T-helper 2 cell (primary cell): ENCODE measurements around the gene OR13C5.
"Not testable (repeated sequence)": the region's sequence is repeated elsewhere in the genome, so short reads cannot be mapped to it uniquely, and the experiment has no call there.

Experiments used
- DNase-seq, 5 experiments: peaks; one replicate each; pipeline versions ENCODE4 v3.0.0 to v3.0.0-alpha.2; 2012 to 2022
- total RNA-seq, 2 donors: gene quantifications; one replicate each; lab custom pipeline; 2026; lab: John Stamatoyannopoulos, UW

OR13C5 gene
- 0 to 0.13 reads per million in 2 donors for total RNA-seq

GRCh38 chr9:104599313-104599712 is at the start of gene OR13C5:
OR13C5 (minus strand) TSS chr9:104599413; CDS start chr9:104599413, 0 bp downstream.
- DNase-seq: not testable (repeated sequence)

DNA sequence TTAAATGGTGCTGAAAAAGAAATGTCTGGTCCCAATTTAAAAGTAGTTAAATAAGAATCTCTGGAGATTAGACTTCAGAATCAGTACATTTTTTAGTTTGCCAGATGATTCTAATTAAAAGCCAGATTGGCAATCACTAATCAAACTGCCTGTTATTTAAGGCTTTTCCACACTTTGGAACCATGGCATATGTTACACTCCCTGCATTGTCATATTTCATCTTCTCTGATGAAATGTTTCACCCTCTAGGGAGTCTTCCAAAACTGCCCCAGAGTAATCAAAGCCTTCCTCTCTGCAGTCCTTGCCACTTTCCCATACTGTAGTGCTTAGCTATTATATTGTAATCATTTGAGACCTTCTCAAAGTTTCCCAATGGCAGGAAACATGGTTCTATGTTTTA is 36.2 kb upstream of the OR13C5 start:
- no peak for DNase-seq

- DNase-seq: no peak
Observed at GRCh38 chr9:104633976-104634520, 34.8 kb upstream of the OR13C5 start.

- not testable (repeated sequence) for DNase-seq
Observed at GRCh38 chr9:104625964-104626363, 26.8 kb upstream of the OR13C5 start.

- no peak for DNase-seq
Observed at GRCh38 chr9:104618104-104618503, 18.9 kb upstream of the OR13C5 start, which contains the start of gene OR13C9. OR13C9 (minus strand) TSS chr9:104618204; CDS start chr9:104618204, 0 bp downstream.

GRCh38 chr9:104617418-104617817 is 18.2 kb upstream of the OR13C5 start:
- no peak for DNase-seq

- no peak for DNase-seq
Observed at GRCh38 chr9:104611213-104611612, 12.0 kb upstream of the OR13C5 start.

DNA sequence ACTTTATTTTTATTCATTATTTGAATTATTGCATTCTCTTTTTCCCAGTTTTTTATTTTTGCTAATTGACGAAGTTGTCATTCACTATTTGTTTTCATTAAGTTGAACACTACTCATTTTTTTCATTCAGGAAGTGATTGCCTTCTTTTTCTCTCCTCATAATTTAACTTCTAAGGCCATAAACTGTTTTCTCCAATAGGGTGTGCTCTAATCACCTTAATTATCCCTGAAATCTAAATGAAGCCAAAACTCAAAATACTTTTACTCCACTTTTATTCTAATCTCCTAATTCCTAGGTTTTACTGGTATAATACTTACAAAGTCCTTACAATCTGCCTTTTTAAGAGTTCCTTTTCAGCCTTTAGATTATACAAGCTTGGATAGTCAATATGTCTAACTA is 9.1 kb upstream of the OR13C5 start:
- DNase-seq: no peak

- DNase-seq: no peak
Observed at GRCh38 chr9:104606152-104606551, 6.9 kb upstream of the OR13C5 start.

GRCh38 chr9:104605527-104605926 is 6.3 kb upstream of the OR13C5 start, which contains the start of gene OR13C2:
OR13C2 (minus strand) TSS chr9:104605627; CDS start chr9:104605627, 0 bp downstream.
- not testable (repeated sequence) for DNase-seq

GRCh38 chr9:104604801-104605200 is 5.6 kb upstream of the OR13C5 start:
- no peak for DNase-seq

GRCh38 chr9:104598749-104599148 is 464 bp downstream of the OR13C5 start:
- not testable (repeated sequence) for DNase-seq

DNA sequence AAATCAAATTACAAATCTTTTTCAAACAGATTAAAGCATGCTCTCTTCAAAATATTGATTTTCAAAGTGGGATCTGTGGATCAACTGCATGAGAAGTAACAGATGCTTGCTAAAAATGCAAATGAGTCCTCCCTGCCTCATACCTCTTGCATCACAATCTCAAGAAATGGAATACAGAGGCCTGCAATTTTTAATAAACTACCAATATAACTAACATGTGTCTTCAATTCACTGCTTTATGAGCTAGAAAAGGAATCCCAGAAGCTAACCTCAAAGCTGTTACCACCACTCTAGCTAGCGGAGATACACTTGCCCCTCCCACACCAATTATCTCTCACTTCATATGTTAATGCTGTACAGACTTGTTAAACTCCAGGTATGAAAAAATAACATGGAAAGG is 9.6 kb downstream of the OR13C5 start:
- DNase-seq: no peak

DNA sequence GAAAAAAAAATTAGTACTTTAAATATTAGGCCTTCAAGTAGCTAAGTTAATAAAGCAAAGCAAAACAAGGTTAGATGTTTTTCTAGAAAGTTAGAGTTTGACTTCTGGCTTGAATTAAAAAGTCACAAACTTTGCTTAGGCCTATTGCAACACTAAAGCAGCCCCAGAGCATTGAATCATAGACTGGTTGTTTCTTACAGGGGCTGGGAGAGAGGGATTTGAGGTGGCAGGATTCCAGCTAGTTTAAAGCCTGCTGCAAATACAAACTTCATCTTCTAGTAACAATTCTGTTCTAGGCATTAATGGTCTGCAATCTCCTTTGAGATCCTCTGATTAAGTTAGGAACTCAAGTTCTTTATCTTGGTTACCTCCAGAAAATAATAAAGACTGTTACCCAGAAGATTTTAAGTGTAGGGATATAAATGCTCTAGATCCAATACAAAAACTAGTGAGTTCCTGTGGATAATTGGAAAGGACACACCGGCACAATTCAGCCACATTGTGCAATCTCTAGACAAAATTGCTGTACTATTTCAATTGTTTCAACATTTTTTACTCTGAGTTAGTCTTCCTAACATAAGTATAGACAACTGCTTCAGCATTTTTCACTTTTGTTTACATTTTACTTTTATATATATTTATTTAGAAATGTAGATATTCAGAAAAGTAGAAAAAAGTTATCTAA is 12.6 kb downstream of the OR13C5 start:
- no peak for DNase-seq

DNA sequence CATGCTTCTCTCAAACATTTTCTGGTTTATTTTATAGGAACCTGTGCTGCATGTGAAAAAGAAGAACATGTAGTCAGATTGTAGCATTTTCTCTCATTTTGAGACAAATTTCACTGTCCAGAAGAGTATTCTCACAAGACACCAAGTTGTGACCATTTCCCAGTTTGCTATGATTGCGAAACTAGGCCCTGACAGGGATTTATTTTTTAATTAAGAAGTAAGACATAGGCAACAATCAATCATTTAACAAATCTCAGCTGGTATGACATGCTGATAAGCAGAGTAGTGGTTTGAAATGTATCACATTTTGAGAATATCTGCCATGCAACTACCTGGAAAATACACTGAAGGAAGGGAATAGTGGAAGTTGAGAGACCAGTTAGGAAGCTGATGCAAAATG is 18.7 kb downstream of the OR13C5 start:
- no peak for DNase-seq

DNA sequence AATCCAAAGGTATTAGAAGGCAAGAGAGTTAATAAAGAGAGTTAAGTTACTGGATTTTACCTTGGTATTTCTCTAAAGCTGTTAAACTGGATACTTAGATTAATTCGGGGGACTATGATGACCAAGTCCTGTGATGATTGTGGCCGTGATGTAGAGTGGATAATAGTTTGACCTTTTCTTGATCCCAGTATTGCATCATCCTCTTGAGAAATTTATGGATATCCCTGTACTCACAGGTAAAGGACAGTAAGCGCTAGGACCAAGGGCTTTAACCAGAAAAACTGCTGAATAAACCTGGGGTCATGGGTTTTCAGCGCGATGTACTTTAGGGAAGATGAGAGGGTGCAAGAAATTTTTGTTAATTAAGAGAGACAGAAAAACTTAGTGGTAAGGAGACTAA is 21.9 kb downstream of the OR13C5 start:
- DNase-seq: no peak

GRCh38 chr9:104575456-104575855 is 23.8 kb downstream of the OR13C5 start:
- DNase-seq: no peak

DNA sequence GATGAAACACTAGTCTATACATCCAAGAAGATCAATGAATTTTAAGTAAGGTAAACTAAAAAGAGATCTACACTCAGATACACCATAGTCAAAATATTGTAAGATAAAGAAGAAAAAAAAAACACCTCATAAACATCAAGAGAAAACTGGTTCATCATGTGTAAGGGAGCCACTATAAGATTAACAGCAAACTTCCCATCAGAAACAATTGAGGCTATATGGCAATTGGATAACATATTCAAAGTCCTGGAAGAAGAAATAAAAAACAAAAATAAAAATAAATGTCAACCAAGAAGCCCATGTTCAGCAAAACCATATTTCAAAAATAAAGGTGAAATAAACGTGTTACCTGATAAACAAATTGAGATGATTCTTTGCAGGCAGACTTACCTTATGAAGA is 26.6 kb downstream of the OR13C5 start:
- DNase-seq: no peak

- no peak for DNase-seq
Observed at GRCh38 chr9:104568868-104569267, 30.3 kb downstream of the OR13C5 start, which contains the start of gene OR13C8. OR13C8 (plus strand) TSS chr9:104569168; CDS start chr9:104569168, 0 bp downstream.

DNA sequence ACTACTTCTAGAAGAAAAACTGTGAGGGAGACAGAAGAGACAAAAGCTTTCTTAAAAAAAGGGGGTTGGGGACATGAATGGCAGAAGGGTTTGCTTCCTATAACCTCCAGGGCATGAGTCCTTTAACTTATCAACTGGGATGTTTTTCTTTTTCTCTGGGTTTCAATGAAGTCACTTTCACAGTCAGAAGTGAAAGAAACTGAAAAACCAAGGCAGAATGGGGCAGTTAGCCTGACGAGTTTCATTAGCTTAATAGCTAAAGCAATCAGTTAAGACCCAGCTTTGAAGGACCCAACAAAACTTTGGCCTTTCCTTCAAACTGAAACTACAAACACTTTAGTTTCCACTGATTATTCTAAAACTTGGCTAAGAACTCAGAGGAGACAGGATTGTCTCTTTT is 34.9 kb downstream of the OR13C5 start:
- DNase-seq: no peak

GRCh38 chr9:104556830-104557634 is 42.2 kb downstream of the OR13C5 start:
- DNase-seq: no peak

DNA sequence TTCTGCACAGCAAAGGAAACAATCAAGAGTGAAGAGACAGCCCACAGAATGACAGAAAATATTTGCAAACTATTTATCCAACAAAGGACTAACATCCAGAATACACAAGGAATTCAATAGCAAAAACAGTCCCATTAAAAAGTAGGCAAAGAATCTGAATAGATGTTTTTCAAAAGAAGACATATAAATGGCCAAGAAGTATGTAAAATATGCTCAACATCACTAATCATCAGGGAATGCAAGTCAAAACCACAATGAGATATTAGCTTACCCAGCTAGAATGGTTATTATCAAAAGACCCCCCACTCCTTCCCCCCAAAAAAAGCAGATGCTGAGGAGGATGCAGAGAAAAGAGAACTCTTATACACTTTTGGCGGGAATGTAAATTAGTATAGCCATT is 43.7 kb downstream of the OR13C5 start:
- no peak for DNase-seq

DNA sequence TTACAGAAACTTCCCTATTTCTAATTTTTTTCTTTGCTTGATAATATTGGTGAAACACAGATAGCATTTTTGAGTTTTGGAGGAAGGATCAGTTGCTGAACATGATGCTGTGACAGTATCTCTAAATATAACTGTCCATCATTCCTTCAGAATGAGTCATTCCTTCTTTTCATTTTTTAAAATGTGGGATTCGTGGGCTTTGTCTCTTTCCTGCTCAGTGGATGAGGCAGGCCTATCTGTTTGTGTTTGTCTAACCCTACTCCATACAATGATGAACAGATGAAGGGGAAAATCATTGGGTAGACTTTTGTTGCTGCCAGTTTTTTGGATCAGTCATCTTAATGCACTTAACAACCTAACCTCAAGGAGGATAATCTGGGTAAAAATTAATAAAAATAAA is 46.0 kb downstream of the OR13C5 start:
- no peak for DNase-seq
